ENCODE measurements around the gene COL20A1.
"Not testable (repeated sequence)": the region's sequence is repeated elsewhere in the genome, so short reads cannot be mapped to it uniquely, and the experiment has no call there.

COL20A1 gene

DNA sequence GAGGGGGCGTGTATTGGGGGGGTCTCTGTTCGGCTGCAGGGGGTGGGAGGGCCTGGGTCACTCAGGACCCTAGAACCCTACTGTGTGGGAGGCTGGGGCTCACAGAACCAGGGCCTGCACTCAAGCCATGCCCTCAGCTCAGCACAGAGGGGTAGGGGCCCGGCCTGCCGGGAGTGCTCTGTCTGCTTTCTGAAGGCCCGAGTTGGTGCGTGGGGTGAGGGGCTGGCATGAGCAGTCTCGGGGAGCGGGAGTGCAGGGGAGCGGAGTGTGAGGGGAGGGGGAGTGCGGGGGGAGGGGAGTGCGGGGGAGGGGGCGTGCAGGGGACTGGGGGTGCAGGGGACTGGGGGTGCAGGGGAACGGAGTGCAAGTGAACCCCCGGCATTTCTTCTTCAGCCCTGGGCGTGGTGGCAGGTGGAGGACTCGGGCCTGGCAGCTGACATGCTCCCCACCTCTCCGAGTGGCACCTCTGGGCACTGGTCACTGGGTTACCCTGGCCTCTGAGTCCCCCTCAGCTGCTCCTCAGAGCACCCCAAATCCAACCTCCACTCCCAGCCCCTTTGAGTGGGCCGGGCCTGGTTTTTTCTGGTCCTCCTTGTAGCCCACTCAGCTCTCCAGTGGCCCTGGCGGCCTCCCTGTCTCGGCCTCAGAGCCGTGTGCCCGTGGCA is 1.0 kb downstream of the COL20A1 start:
- no peak for DNase-seq

GRCh38 chr20:63294536-63294900 is 1.5 kb downstream of the COL20A1 start:
- no peak for DNase-seq

- DNase-seq: no peak
These were observed 2.0 kb downstream of the COL20A1 start for GRCh38 chr20:63295018-63295417.

DNA sequence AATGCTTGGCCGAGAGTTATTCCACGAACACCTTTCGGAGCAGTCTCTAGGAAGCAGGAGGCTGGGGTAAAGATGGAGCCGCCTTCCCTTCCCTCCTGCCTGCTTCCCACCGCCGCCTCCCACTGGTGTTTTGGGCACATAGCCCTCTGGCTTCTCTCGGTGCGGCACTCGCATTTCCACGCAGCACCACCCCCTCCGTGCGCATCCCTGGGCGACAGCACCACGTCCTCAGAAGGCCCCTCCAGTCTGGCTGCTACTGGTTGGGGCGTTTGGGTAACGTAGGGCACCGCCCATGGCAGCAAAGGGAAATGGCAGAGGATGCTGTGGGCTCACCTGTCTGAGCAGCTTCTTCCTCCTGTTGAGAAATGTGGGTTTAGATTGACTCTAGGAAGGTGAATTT is 2.4 kb downstream of the COL20A1 start:
- no peak for DNase-seq

DNA sequence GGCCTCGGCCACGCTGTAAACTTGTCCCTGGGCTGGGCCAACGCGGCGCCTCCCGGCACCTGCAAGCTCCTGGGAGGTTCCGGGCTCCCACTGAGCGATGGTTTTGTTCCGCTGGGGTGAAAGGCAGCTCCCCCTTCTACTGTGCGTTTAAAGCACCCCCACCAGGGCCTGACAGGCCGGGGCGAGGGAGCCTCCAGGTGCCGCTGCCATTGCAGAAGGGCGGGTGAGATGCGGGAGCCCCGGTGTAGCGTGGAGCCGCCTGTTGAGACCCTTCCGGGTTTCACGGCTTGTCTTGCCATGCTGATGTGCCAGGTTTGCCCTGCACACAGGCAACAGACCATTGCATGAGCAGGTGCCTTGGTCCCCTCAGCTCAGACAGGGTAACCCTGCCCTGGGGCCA is 2.9 kb downstream of the COL20A1 start:
- DNase-seq: no peak

DNA sequence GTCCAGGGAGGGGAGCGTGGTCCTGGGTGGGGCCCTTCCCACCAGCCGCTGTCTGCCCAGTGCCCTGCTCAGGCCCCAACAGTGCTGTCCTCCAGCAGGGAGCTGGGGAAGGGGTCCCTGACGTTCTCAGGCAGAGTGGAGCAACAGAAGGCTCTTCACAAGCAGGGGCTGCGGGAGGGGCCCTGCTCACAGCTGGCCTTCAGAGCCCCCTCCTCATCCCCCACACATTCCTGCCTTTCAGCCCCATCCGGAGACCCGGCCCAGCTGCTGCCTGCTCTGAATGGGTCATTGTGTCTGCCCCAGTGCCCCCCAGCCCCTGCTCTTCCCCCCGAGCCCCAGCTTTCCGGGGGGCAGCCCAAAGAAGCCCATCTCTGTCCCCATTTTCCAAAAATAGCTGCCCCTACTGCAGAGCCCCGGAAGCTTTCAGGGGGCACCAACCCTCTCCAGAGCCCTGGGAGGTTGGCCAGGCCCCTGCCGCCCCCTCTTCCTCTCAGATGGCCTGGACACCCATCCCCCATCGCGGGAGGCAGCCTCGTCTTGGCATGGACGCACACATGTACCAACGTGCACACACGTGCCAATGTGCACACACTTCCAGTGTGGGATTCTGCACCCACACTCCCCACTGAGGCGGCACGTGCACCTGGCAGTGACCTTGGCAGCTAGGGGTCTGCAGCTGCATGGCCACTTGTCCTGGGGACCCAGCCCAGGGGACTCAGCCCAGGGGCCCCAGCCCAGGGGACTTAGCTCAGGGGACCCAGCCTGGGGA is 3.7 kb downstream of the COL20A1 start:
- no peak for DNase-seq

DNA sequence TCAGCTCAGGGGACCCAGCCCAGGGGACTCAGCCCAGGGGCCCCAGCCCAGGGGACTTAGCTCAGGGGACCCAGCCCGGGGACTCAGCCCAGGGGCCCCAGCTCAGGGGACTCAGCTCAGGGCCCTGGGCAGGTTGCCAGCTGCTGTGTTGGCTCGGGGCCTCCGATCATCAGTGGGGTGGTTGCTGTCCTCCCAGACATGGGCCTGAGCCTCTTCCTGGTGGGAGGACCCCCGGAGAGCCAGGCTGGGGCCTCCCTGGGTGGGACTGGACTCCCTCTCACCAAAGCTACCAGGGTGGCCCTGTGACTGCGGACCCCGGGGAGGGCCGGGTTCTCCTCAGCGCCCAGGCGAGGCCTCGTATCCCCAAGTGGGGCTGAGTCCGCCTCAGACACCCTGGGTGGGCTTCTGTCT is 4.4 kb downstream of the COL20A1 start:
- DNase-seq: no peak

DNA sequence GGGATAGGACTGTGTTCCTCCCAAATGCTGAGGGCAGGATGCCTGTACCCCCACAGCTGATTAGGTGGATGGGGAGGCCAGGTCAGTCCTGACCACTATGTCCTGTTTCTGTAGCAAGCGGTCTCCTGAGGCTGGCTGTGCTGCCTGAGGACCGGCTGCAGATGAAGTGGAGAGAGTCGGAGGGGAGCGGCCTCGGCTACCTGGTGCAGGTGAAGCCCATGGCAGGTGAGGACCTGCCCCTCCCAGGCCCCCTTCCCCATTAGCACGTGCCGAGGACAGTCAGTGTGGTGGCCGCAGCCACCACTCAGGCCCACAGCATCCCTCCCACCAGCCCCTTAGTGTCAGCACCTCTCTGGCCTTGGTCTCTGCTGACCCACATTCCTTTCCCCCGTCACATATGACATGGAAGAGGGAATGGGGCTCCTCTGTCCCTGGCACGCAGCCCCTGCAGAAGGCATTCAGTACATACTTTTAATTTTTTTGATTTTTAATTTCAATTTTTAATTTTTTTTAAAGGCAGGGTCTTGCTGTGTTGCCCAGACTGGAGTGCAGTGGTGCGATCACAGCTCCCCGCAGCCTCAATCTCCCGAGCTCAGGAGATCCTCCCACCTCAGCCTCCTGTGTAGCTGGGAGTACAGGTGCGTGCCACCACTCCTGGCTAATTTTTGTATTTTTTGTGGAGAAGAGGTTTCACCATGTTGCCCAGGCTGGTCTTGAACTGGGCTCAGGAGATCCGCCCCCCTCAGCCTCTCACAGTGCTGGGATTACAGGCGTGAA is 5.0 kb downstream of the COL20A1 start:
- DNase-seq: no peak

DNA sequence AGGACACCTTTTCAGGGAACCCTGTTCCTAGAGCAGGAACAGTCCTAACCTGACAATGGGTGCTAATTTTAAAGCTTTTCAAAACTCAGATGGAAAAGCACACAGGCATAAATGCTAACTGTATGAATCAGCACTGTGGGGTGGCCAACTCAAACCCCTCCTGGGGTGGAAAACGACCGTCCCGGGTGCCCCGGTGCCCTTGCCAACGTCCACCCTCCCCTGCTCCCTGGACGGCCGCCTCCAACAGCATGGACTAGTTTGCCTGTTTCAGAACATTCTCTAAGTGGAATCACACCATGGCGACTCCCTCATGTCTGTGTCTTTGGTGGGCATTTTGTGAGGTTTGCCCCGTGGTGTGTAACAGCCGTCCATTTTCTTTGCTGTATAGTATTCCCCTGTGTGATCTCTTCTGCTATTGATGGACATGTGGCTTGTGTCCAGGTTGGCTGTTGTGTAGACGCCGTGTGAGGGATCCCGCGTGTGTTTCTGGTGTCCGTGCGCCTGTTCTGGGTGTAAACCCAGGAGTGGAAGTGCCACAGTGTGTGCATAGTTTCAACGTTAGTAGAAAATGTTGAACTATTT is 5.8 kb downstream of the COL20A1 start:
- DNase-seq: no peak

DNA sequence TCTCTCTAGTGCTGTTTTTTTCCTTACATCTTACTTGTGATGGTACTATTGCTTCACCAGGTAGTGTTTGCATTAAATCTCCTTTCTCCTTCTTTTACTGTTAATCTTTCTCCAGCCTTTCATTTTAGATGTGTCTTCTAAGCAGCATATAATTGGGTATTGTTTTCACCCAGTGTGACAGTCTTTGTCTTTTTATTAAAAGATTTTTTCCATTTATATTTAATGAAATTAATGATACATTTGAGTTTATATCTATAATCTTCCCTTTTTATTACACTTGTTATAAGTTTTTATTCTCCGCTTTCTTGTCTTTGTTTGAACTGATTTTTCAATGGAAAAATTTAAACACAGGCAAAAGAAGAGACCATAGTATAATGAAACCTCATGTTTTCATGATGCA is 8.7 kb downstream of the COL20A1 start:
- no peak for DNase-seq

GRCh38 chr20:63303095-63303666 is 10.2 kb downstream of the COL20A1 start:
- DNase-seq: no peak

GRCh38 chr20:63305393-63305792 is 12.4 kb downstream of the COL20A1 start:
- no peak for DNase-seq

GRCh38 chr20:63305933-63306672 is 13.1 kb downstream of the COL20A1 start:
- DNase-seq: not testable (repeated sequence)

- no peak for DNase-seq
These were observed 13.9 kb downstream of the COL20A1 start for GRCh38 chr20:63306673-63307537.

DNA sequence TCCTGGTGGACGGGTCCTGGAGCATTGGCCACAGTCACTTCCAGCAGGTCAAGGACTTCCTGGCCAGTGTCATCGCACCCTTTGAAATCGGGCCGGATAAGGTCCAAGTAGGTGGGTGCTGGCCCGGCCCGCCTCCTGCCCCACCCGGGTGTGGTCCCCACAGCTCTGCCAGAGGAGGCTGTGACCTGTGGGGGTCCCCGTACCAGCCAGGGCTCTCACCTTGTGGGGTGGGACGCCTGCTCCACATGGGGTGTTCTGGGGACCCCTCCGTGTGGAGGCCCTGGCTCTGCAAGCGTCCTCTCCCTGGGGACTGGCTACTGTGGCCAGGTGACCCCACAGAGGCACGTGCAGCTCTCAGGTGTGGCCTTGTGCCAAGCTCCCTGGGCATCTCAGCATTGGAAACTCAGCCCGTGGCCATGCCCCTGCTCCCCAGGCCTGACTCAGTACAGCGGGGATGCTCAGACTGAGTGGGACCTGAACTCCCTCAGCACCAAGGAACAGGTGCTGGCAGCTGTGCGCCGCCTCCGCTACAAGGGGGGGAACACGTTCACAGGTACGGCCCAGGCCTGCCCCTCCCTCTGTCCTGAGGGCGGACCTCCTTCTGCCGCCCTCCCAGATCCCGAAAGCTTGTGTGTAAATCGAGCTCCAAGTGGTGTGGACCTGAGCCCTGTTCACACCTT is 14.7 kb downstream of the COL20A1 start:
- DNase-seq: no peak

GRCh38 chr20:63308218-63308911 is 15.4 kb downstream of the COL20A1 start:
- DNase-seq: no peak

GRCh38 chr20:63309261-63310071 is 16.5 kb downstream of the COL20A1 start:
- DNase-seq: no peak

DNA sequence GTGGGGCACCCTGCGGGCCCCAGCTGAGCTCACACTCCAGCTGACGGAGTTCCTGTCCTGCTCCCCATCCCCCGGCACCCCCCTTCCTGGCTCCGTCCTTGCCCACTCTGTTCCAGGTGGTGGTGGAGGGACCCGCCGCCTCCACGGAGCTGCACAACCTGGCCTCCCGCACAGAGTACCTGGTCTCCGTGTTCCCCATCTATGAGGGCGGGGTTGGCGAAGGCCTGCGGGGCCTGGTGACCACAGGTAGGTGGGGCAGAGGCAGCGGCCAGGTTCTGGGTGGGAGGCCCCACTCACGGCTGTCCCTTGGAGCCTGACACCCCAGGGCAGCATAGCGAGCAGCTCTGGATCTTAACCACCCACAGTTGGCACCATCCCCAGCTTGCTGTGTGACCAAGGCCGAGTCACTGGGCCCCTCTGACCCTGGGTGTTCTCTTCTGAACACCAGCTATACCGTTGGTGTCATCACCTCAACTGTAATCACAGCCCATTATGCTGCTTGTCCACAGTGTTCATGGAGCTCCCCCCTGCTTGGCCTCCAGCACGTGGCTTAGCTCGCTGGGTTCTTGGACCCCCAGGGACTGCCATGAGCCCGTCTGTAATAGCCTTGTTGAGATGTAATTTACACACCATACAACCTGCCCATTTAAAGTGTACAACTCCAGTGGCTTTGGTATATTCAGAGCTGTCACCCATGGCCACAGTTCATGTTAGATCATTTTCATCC is 17.4 kb downstream of the COL20A1 start:
- no peak for DNase-seq

Measured in NCI-H524 treated with DMSO at 0.1 percent for 48 hours (cell line).